ENCODE data around the gene GABRA6.
A peak's percentile ranks its signal among the peaks of the same experiment; 100 is the strongest.
"Not testable (repeated sequence)": the region's sequence is repeated elsewhere in the genome, so short reads cannot be mapped to it uniquely, and the experiment has no call there.

GABRA6 gene

DNA sequence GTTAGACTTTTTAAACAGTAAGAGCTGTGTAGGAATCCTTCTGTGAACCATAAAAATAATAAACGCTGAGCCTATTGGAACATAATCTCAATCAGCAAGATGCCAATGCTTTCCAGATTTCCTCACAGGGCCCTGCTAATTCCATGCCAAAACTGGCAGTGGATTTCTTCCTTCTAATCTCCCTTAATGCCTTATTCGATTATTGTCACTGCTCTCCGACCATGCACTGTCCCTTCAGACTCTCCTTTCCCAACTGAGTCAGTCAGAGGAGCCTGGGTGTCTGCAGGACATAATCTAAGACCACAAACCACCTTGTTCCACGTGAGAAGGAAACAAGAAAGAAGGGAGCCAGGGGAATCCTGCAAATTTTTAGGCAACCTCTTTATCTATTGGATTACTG is at the start of gene GABRA6:
GABRA6 (plus strand) TSS at position 261 of the 400 bp plus-strand sequence. CDS start 269 bp downstream, outside the sequence.
- DNase-seq = no peak

DNA sequence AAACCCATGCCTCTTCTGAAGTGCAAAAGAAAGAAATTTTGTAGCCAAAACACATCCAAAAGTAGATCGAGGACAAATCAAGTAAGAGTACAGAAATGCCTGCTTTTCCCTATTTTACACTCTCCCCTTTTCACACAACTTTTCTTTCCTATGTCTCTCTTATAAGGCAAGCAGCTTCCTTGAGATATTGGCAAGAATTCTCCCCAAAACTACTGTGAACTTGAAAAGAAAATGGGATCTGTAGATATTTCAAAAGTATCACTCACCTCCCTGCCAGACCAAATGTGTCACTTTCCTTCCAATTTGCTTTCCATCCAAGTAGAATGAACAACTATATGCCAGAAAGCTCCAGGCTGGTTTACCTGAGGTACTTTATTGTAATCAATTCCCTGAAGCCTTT is 47.9 kb upstream of the GABRA6 start:
- no peak for DNase-seq

DNA sequence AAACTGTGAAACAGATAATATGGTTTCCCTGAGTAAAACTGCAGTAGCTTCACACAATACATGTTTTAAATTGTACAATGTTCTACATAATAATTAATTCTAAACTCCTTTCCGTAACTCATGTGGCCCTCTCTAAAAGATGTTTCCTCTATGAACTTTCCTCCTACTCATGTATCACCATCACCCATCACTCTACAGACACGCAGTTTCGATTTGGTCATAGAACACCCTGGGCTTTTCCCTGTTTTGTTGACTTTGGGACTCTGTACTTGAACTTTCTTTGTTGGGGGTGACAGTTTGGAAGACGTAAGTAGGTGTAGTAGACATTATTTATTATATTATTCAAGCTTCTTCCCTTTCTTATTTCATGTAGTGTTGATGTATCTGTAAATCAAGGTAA is 44.1 kb upstream of the GABRA6 start:
- DNase-seq = no peak

DNA sequence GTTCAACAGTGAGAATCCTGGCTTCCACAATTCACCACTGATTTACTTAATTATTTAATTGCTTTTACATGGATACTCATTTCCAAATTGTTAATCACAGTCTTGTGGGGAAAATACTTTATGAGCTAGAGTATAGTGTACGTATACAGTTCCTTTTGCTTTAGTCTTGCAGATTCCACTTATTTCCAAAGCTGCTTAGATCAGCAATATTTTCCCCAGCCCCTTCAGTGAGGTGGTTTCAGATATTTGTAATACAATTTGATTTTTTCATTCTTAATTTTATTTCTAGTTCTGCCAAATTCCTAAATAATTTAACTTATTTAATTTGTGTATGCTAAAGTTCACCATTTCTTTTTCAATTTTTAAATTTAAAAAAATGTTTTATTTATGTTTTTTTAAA is 40.3 kb upstream of the GABRA6 start:
- DNase-seq = no peak

DNA sequence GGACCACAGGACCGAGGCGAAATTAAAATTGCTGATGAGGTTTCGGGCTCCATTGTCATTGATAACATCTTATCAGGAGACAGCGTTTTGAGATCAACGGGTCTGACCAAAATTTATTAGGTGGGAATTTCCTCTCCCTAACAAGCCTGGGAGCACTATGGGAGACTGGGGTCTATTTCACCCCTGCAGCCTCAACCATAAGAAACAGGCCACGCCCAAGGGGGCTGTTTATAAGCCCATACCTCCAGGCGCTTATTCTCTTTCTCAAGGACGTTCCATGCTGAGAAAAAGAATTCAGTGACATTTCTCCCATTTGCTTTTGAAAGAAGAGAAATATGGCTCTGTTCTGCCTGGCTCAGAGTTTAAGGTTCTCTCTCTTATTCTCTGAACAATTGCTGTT is 33.6 kb upstream of the GABRA6 start:
- not testable (repeated sequence) for DNase-seq

DNA sequence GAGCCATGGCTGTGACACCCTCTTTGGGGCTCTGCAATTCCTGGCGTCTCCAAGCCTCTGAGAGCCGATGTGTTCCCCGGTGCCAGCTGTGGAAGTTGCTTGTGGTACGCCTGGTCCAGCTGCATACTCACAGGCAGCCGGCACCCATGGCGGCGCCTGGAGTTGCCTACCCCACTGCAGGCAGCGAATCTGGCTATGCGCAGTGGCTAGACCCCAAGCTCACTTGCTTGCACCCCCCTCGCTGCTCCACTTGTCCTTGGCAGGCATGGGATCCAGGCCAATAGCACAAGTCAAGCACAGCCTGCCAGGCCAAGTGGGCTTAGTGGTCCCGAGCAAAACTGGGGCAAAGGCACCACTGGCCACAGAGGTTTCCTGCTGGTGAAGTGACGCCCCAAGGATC is 24.7 kb upstream of the GABRA6 start:
- no peak for DNase-seq

DNA sequence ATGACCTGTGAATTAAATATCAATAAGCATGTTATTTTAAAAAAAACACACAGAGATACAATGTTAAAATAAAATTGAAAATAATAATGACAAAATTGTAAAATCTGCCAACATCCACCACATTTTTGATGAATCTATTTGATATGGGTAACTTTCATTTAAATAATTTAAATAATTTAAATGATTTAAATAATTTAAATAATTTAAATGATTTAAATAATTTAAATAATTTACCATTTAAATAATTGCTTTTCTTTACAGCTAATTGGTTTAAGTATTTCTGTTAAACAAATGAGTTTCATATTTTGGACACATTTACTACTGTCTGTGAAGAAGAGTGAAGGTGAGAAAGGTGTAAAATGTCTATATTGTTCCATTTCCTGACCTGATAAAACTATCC is 22.1 kb upstream of the GABRA6 start:
- no peak for DNase-seq

DNA sequence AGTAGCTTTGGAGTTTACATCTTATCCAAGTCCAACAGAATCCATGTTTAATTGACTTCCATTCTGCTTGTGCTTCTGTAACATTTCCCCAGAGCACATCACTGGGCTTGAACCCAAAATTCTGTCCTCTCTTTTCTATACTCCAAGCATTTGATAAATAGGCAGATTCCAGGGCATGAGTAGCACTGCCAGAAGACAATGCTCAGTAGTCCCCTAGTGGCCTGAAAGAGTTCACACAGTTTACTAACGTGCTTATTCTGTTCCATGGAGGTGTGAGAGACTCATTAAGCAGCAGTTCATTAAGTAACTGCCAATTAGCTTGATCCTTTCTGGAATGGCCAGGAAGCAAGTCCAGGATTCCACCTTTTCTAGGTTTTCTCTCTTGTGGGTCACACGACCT is 9.4 kb upstream of the GABRA6 start:
- peak; percentile 5 for DNase-seq

DNA sequence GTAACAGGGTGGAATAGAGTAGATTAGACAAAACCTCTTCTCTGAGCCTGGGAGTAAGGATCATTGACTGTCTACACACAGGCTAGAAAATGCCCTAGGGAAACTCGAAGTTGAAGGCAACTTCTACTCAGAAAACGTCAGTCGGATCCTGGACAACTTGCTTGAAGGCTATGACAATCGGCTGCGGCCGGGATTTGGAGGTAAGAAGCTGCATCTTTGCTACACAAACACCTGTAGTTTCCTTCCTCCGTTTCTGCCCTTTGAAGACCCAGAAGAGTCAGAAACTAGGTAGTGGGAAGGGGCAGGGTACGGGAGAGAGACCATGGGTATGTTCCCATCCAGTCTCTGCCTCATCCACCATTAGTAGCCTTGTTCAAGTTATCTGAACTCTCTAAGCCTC is 628 bp downstream of the GABRA6 start:
- DNase-seq = no peak

DNA sequence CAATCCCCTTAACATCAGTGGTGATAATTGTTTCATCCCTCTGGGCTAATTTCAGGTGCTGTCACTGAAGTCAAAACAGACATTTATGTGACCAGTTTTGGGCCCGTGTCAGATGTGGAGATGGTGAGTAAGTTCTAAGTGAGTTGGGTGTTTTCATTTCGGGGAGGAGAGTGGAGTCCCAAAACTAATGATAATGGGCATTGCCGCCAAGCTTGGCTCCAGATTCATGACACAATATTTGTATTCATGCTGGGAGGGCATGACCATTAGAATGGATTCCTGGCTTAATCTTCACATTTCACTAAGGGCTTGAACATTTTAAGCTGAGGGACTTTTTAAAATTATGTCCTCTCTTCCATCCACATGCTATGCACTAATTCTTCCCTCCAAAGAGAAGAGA is 1.4 kb downstream of the GABRA6 start:
- no peak for DNase-seq

DNA sequence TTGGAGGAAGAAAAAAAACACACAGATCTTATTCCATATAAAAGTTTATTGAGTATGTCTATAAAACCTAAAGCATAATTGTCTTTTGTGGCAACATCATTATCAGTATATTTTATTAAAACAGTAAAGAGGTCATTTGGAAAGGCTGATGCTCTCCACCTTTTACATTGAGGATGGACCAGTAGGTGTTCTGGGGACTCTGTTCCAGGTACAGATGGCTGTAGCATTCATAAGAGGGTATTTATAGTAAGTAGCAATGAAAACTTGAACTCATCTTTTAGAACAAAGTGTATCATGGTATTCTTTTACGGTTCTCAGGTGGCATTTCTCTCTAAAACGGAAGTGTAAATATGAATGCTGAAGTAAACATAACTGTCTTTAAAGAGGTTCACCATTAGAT is 1.8 kb downstream of the GABRA6 start:
- DNase-seq = no peak

DNA sequence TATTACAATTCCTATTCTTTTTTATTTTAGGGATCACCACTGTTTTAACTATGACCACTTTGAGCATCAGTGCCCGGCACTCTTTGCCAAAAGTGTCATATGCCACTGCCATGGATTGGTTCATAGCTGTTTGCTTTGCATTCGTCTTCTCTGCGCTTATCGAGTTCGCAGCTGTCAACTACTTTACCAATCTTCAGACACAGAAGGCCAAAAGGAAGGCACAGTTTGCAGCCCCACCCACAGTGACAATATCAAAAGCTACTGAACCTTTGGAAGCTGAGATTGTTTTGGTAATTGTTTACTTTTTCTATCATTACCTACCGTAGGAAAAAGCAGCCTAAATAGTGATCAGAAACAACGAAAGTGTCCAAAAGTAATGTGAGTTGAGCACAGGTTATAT is 6.4 kb downstream of the GABRA6 start:
- DNase-seq = no peak

DNA sequence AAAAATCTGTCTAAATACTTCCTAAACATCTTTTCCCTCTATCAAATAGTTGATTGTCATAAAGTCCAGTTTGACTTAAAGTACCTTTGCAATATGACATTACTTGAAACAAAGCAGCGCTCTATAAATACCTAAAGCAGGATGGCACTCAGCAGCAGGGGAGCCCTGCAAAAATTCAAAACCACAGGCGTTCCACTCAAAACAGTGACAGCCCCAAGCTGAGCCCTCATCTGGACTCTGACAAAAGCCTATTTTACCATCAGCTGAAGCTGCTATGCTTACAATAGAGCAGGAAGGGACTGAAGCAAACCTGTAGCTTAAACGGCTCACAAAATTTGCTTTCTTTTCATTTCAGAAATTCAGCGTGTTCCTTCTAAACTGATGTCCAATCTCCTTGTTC is 11.5 kb downstream of the GABRA6 start:
- DNase-seq = no peak

DNA sequence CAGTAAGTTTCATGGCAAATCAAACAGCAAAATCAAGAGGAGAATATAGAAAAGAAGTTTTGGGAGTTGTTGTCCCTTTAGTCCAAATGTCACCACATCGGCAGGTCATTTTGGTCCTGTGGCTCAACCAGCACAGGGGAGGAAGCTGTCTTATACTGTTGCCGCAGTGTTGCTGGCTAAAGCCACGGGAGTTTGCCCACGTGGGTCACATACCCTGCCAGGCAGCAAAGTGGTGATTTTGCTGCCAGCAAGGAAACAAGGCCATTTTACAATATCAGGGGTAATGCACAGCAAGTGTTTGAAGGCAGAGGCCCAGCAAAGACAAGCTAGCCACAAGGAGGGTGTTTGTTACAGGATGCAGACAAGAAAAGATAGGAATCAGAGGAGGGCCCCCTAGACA is 14.5 kb downstream of the GABRA6 start:
- no peak for DNase-seq

DNA sequence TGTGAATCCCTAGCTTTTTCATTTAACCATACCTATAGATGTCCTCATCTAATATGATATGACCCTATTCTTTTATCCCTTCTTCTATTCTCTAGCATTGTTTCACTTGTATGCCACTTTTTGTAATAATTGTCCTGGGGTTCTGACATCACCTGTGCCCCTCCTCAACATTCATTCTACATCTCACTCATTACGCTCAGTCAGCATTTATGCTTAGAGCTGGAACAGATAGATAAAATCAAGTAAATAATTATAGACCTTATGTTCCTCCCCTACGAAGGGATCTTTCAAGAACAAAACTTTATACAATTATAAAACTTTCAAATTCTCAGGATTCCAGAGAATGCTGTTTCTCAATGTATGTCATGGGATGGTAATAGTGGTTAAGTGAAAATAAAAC is 18.0 kb downstream of the GABRA6 start:
- DNase-seq = no peak

DNA sequence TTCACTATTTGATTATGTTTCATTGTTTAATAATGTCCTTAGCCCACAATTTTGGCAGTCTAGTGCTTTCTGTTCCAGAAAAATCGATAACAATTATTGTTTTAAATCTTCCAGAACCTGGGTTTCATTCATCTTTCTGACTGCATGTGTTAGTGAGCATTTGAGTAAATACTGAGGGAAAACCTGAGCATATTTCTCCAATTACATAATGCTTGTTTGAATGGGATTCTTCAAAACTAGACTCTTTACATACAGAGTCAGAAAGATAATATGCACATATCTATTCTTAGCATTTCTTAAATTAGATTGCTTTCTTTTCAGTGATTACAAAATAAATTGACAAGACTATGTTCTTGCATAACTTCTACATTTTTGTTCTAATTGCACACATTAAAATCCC is 21.9 kb downstream of the GABRA6 start:
- no peak for DNase-seq

DNA sequence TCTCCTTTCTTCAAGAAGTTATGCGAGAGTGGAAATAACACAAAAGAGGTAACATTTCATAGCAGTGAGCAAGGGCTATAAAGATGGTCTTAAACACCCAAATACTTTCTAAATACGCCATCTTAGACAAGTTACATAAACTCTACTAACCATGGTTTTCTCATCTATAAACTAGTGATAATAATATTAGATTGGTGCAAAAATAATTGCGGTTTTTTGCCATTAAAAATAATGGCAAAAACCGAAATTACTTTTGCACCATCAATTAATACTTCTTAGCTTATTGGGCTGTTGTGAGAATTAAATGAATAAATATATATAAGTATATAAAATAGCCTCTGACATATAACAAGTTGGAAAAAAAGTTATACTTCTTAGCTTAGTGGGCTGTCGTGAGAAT is 23.7 kb downstream of the GABRA6 start:
- DNase-seq = no peak

DNA sequence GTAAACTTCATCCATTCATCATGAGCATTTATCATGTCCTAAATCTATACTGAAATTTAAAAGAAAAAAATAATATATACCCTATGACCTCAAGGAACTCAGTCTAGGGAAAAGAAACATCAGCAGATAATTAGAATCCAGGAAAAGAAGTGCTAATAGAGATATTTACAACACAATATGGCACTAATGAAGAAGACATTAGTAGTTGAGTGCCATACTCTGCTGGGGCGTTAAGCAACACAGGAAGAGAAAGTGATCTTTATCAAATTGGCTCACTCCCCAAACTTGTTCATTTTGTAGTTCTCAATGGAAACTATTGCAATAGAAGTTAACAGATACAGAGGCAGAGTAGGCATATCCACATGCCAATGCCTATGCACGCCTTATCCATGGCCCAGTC is 27.5 kb downstream of the GABRA6 start:
- DNase-seq = no peak

DNA sequence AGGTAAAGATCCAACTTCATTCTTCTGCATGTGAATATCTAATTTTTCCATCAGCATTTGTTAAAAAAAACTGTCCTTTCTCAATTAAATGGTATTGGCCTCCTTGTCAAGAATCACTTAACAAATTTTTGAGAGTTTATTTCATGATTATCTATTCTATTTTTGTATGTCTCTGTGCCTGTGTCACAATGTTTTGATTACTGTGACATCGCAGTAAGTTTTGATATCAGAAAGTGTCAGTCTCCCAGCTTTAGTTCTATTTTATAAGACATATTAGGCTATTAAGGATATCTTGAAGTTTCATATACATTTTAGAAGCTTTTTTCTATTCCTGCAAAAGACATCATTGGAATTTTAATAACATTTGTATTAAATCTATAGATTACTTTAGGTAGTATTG is 33.6 kb downstream of the GABRA6 start:
- no peak for DNase-seq

DNA sequence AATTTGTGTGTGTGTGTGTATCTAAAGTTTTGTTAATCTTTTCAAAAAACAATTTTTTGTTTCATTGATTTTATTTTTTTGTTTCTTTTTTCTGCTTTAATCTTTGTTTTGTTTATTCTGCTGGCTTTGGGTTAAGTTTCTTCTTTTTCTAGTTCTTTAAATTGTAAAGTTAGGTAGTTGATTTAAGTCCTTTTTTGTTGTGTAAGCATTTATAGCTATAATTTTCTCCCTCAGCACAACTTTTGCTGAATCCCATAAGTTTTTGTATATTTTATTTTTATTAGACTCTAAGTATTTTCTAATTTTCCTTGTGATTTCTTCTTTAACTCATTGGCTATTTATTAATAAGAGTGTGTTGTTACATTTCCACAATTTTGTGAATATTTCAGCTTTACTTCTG is 34.9 kb downstream of the GABRA6 start:
- no peak for DNase-seq

DNA sequence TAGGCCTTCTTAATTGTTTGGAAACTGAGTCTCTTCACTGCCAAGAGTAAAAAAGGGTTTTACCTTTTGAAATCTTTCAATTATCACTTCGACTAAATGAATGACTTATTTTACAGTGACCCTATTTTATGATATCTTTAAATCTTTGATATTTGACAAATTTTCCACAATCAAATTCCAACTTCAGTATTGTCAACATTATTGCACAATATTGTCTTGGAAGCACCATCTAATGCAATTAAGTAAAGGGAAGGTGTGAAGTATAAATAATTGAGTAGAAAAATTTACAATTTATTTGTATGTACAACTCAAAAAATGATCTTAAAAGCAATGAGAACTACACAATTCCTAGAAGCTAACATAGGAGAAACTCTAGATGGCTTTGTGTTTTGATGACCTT is 49.2 kb downstream of the GABRA6 start:
- DNase-seq = no peak

DNA sequence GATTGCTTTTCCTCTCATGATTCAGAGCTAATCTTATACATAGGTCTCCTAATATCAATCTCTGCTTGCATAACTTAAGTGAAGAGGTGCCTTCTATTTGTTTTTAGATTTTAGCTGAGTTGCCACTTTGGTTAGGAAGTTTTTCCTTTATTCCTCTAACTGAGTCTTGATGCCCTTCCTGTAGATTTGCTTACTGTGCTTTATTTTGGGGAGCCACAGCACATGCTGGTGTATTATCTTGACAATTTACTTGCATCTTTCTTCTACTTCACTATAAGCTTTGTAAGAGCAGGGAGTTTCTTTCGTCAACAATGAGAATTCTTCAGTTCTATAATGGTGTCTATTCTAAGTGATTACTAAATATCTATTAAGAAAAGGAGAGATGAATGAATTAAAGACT is 54.9 kb downstream of the GABRA6 start:
- DNase-seq = no peak

DNA sequence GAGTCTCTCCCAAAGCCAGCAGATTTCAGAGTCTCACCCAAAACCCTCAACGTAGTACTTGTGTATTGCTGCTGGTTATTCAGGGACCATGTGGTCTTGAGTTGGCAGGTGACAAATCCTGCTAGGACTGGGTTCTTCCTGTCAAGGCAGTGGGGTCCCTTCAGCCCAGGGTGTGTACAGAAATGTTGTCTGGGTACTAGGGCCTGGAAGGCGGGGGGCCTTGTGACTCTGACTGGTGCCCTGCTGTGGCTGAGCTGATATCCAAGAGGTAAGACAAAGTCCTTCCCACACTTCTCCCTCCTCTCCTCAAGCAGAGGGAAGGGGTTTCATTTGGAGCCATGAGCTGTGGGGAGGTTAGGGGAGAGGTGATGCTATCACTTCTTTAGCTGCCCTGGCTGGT is 58.8 kb downstream of the GABRA6 start:
- no peak for DNase-seq

DNA sequence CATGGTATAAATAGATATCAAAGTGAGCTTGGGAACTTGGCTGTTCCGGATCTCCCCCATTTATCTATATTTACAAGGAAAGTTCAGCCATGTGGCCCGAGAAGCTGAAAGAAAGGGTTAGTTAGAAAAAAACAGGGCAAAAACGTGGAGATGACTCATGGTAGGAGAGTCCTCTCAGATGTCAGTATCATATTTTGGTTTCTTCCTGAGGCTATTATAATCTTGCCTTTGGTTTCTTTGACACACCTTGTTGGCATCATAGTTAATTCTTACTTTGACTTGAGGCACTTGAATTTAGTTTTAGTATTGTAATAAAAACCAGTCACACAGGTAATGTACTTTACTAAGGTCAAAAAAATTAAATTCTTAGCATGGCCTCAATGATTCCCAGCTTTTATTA is 59.9 kb downstream of the GABRA6 start:
- no peak for DNase-seq

DNA sequence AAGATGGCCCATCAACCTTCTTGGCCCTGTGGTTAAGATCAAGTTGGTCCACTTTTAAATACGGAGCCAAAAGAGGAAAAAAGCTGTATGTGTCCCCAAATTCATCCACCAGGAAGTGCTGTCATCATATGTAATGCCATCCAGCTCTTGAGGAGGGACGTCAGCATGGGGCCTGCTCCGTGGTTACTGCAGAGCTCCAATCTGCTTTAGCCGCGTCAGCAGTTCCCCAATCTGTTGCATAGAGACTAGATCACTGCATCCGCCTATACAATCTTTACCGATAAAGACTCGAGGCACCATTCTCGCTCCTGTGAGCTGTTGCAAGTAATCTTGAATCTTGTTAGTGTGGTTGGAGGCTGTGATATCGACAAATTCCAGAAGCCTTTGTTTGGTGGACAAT is 65.7 kb downstream of the GABRA6 start:
- DNase-seq = no peak
